Kidney epithelial cell (primary cell): ENCODE results near the gene PIP4K2A. TPM values are rescaled to one million over a fixed set of nuclear protein-coding genes. Genes with fewer than 3 reads are reported as not detected.
"Not testable (repeated sequence)": the region's sequence is repeated elsewhere in the genome, so short reads cannot be mapped to it uniquely, and the experiment has no call there.

Source experiments
- DNase-seq: peaks from one replicate; pipeline ENCODE4 v3.0.0-alpha.2; 2010; ENCODE audit warnings: low read depth
- H3K27me3 ChIP-seq: 2 replicates; pipeline ENCODE4 v1.6.0; 2011; ENCODE audit warnings: low read length; ENCODE audit not compliant: control insufficient read depth, insufficient read depth
- H3K36me3 ChIP-seq: 2 replicates; pipeline ENCODE4 v1.5.1; 2011; ENCODE audit warnings: low read length; ENCODE audit not compliant: control insufficient read depth, insufficient read depth
- H3K4me3 ChIP-seq: 2 replicates; pipeline ENCODE4 v1.5.1; 2011; ENCODE audit warnings: low read depth, mild to moderate bottlenecking, control low read depth, low read length
- CTCF ChIP-seq: IDR thresholded peaks from 2 replicates; pipeline ENCODE4 v1.5.1; 2011; ENCODE audit warnings: mild to moderate bottlenecking, moderate library complexity, low read length, control low read depth, inconsistent platforms; ENCODE audit not compliant: insufficient read depth, poor library complexity, severe bottlenecking
- total RNA-seq: library from RNA; depleted of rRNA; stranded (reverse); fragments of >200 nt; gene quantifications from 2 replicates; pipeline ENCODE4 v1.2.3, GENCODE V29; 2015

The PIP4K2A gene
- total RNA-seq, 1 donor from 2014 or later, result 23.6 TPM

DNA sequence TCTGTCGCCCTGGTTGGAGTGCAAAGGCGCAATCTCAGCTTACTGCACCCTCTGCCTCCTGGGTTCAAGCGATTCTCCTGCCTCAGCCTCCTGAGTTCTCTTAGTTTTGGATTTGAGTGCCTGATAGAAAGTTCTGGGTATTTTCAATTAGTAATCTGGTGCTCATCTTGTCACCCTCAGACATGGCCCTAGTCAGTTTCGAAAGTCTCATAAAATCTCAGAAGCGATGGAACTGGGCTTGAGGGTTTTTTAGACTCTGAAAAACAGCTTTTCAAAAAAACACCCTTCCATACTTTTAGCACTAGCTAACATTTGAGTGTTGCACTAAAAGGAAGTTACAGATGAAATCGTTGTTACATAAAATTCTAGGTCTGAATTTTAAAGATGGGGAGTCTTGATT lies 9.4 kb upstream of the PIP4K2A start:
- Histone ChIP-seq H3K27me3 (no peaks in the 10 kb centered on the region), H3K4me3 (no peak overlapping the region), H3K36me3 (no peaks in the 10 kb centered on the region)
- DNase-seq, result no peak
- no peak for TF ChIP-seq CTCF

- DNase-seq, result no peak
- TF ChIP-seq CTCF, result no peak
- Histone ChIP-seq H3K4me3 (no peak overlapping the region), H3K27me3 (no peaks in the 10 kb centered on the region), H3K36me3 (no peaks in the 10 kb centered on the region)
These were observed 9.0 kb upstream of the PIP4K2A start for GRCh38 chr10:22723343-22723779.

- DNase-seq, result no peak
- Histone ChIP-seq H3K36me3 (no peaks in the 10 kb centered on the region), H3K27me3 (no peaks in the 10 kb centered on the region), H3K4me3 (no peak overlapping the region)
- no peak for TF ChIP-seq CTCF
These were observed 8.3 kb upstream of the PIP4K2A start for GRCh38 chr10:22722626-22723169.

DNA sequence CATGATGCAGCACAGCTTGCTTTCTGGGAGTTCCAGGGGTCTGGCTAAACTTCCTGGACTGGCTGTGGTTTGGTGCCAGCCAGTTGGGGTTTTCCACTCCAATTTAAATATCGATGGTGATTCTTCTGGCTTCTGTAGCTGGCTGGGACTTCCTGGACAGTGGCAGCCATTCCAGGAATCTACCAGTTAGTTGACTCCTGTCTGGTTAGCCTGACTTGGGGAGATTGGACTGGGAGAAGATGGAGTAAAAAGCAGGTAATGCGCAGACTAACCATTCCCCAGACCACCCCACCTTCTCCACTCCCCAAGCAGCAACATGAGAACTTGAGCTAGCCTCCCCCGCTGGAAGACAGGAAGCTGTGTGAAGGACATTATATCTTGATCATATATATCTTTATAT lies 6.3 kb upstream of the PIP4K2A start:
- Histone ChIP-seq H3K27me3 (no peaks in the 10 kb centered on the region), H3K36me3 (no peaks in the 10 kb centered on the region), H3K4me3 (no peak overlapping the region)
- DNase-seq, result no peak
- TF ChIP-seq CTCF, result no peak

DNA sequence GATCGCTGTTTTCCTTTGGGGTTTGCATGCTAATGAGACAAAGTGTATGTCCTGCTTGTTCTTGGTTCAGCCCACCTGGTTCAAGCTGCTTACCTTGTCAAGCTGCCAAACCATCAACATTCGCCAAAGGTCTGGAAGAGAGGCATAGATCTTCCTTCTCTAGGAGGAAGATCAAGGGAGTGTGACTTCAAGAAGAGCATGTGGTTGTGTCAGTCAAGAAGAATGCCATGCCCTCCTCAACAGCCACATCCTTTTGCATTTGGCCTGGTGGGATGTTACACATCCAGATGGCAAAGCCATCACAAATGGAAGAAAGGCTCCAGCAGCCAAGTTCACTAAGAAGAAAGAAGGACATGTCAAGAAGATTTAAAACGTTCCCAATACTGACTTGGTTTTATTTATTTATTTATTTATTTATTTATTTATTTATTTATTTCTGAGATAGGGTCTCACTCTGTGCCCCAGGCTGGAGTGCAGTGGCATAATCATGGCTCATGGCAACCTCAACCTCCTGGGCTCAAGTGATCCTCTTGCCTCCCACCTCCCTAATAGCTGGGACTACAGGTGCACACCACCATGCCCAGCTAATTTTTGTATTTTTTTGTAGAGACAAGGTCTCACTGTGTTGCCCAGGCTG lies 5.1 kb upstream of the PIP4K2A start:
- DNase-seq, result no peak
- H3K36me3 ChIP-seq, result no peaks in the 10 kb centered on the region
- TF ChIP-seq CTCF, result no peak
- H3K4me3 ChIP-seq, result no peak overlapping the region
- no peaks in the 10 kb centered on the region for H3K27me3 ChIP-seq

DNA sequence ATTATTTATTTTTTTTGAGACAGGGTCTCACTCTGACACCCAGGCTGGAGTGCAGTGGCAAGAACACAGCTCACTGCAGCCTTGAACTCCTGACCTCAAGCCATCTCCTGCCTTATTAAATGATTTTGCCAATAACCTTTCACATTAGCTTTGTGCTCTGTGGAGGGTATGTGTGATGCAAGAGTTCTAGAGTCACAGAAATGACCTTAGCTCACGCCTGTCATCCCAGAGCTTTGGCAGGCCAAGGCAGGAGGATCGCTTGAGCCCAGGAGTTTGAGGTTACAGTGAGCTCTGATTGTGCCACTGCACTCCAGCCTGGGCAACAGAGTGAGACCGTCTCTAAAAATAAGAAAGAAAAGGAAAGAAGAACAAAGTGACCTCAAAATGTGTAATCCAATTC lies 4.3 kb upstream of the PIP4K2A start:
- H3K36me3 ChIP-seq, H3K27me3 ChIP-seq, H3K4me3 ChIP-seq, DNase-seq: not testable (repeated sequence)
